GM12878 (cell line): ENCODE data around the gene NOL12. TPM values are rescaled to one million over a fixed set of nuclear protein-coding genes. Genes with fewer than 3 reads are reported as not detected.

Source experiments
- ATAC-seq: fragments of 200-7000 bp; cut with Tn5 transposase; 3 replicates; pipeline ENCODE4 v1.9.1; 2020; ENCODE audit warnings: mild to moderate bottlenecking, moderate library complexity
- Bru-seq: library from RNA; stranded (reverse); fragments of 400-500 nt; gene quantifications from one replicate; lab custom pipeline; 2021; lab: Mats Ljungman, UMichigan
- BruChase-seq, 2 experiments: library from RNA; stranded (reverse); fragments of 400-500 nt; gene quantifications; one replicate each; lab custom pipeline; 2021; lab: Mats Ljungman, UMichigan
- BruUV-seq: library from RNA; stranded (reverse); fragments of 400-500 nt; replicated peaks from 2 replicates; lab custom pipeline; 2021; lab: Mats Ljungman, UMichigan
- CTCF ChIA-PET: fragments of 300-600 bp; sonication (Branson Sonifier 250); formaldehyde crosslinking; extraction: SDS; loops from one replicate; lab custom pipeline; 2021; ENCODE audit warnings: inconsistent platforms; lab: Yijun Ruan, JAX
- POLR2A ChIA-PET: fragments of 350-600 bp; formaldehyde crosslinking; extraction: SDS; loops from one replicate; lab custom pipeline; 2021; ENCODE audit warnings: inconsistent platforms; lab: Charles Lee
- RAD21 ChIA-PET: fragments of 300-600 bp; sonication (Branson Sonifier 250); formaldehyde crosslinking; loops from one replicate; lab custom pipeline; 2023; ENCODE audit warnings: antibody characterized with exemption; ENCODE audit not compliant: unreplicated experiment; lab: Charles Lee
- SMC1A ChIA-PET: fragments of 300-600 bp; sonication (Branson Sonifier 250); formaldehyde crosslinking; loops from one replicate; lab custom pipeline; 2023; ENCODE audit not compliant: unreplicated experiment, uncharacterized antibody; lab: Charles Lee
- DNase-seq: peaks from one replicate; pipeline ENCODE4 v3.0.0-alpha.2; 2011; ENCODE audit warnings: low read depth, low spot score
- FAIRE-seq: peaks from 3 replicates; lab custom pipeline; 2011; peaks lifted over from hg19 to GRCh38; lab: Jason Lieb, UNC
- H2AFZ ChIP-seq: 2 replicates; pipeline ENCODE4 v1.6.0; 2011; ENCODE audit warnings: low read depth, low read length, control low read depth; ENCODE audit not compliant: control insufficient read depth
- H3K27ac ChIP-seq: 2 replicates; pipeline ENCODE4 v1.5.1; 2011; ENCODE audit warnings: control low read depth; ENCODE audit not compliant: control insufficient read depth, insufficient read depth
- H3K27me3 ChIP-seq, 2 experiments: replicated peaks in 1 of 2; 2 replicates each; pipeline versions ENCODE4 v1.6.0 to v1.6.1; 2011; ENCODE audit warnings: low read length in 1 of 2; ENCODE audit not compliant: control insufficient read depth in 2 of 2, insufficient read depth in 2 of 2
- H3K36me3 ChIP-seq, 2 experiments: 2 replicates each; pipeline ENCODE4 v1.5.1; 2011; ENCODE audit warnings: low read length in 1 of 2; ENCODE audit not compliant: control insufficient read depth in 2 of 2, insufficient read depth in 2 of 2
- H3K4me1 ChIP-seq: 2 replicates; pipeline ENCODE4 v1.6.1; 2011; ENCODE audit warnings: mild to moderate bottlenecking, low read length, moderate library complexity, mixed read lengths; ENCODE audit not compliant: control insufficient read depth, insufficient read depth
- H3K4me2 ChIP-seq: 2 replicates; pipeline ENCODE4 v1.6.0; 2011; ENCODE audit warnings: control low read depth; ENCODE audit not compliant: control insufficient read depth, insufficient read depth
- H3K4me3 ChIP-seq: fragments of 200-600 bp; sonication (generic); 2 replicates; pipeline ENCODE4 v1.5.1; 2016
- H3K79me2 ChIP-seq: 2 replicates; pipeline ENCODE4 v1.6.0; 2011; ENCODE audit warnings: low read length; ENCODE audit not compliant: control insufficient read depth, insufficient read depth
- H3K9ac ChIP-seq: 2 replicates; pipeline ENCODE4 v1.8.0; 2011; ENCODE audit warnings: low read length, control low read depth, mixed read lengths; ENCODE audit not compliant: control insufficient read depth, insufficient read depth
- H3K9me3 ChIP-seq: replicated peaks from 3 replicates; pipeline ENCODE4 v1.5.1; 2011; ENCODE audit warnings: mild to moderate bottlenecking, low read length; ENCODE audit not compliant: control insufficient read depth, insufficient read depth
- H4K20me1 ChIP-seq: 2 replicates; pipeline ENCODE4 v1.6.0; 2011; ENCODE audit not compliant: control insufficient read depth, insufficient read depth
- BMI1 ChIP-seq: fragments of 450-650 bp; IDR thresholded peaks from 2 replicates; pipeline ENCODE4 v1.6.1; 2016; ENCODE audit warnings: mild to moderate bottlenecking, moderate library complexity, borderline replicate concordance
- CHD1 ChIP-seq: IDR thresholded peaks from 2 replicates; pipeline ENCODE4 v1.6.1; 2012; ENCODE audit warnings: low read depth, low read length, improper control_type of control experiment
- EGR1 ChIP-seq, 2 experiments: IDR thresholded peaks; 1 replicate in 1 of 2; 2 replicates in 1 of 2; pipeline ENCODE4 v1.6.1; 2011 to 2012; ENCODE audit warnings: low read depth in 2 of 2, low read length in 2 of 2, borderline replicate concordance in 1 of 2, mild to moderate bottlenecking in 1 of 2, moderate library complexity in 1 of 2
- ESRRA ChIP-seq: IDR thresholded peaks from 2 replicates; pipeline ENCODE4 v1.6.1; 2012; ENCODE audit warnings: mild to moderate bottlenecking, low read length, improper control_type of control experiment
- MEF2A ChIP-seq: IDR thresholded peaks from 2 replicates; pipeline ENCODE4 v1.6.1; 2011; ENCODE audit warnings: low read depth, mild to moderate bottlenecking, low read length, moderate library complexity; ENCODE audit not compliant: insufficient read depth
- MYC ChIP-seq: IDR thresholded peaks from 2 replicates; pipeline ENCODE4 v1.6.1; 2011; ENCODE audit warnings: mild to moderate bottlenecking, low read length, moderate library complexity, inconsistent platforms; ENCODE audit not compliant: insufficient read depth, insufficient replicate concordance, insufficient read length, severe bottlenecking
- NBN ChIP-seq: fragments of 450-650 bp; IDR thresholded peaks from 2 replicates; pipeline ENCODE4 v1.6.1; 2016
- NFIC ChIP-seq: IDR thresholded peaks from 2 replicates; pipeline ENCODE4 v1.6.1; 2012; ENCODE audit warnings: low read depth, mild to moderate bottlenecking, inconsistent platforms, low read length, moderate library complexity
- RUNX3 ChIP-seq: IDR thresholded peaks from 2 replicates; pipeline ENCODE4 v1.6.1; 2012; ENCODE audit warnings: low read length, inconsistent platforms
- SMC3 ChIP-seq: IDR thresholded peaks from 2 replicates; pipeline ENCODE4 v1.6.1; 2011; ENCODE audit warnings: low read length, improper control_type of control experiment, borderline replicate concordance
- YBX1 ChIP-seq: fragments of 450-650 bp; IDR thresholded peaks from 2 replicates; pipeline ENCODE4 v1.6.1; 2016; ENCODE audit warnings: antibody characterized with exemption
- YY1 ChIP-seq: IDR thresholded peaks from 2 replicates; pipeline ENCODE4 v1.6.1; 2011; ENCODE audit warnings: low read depth, mild to moderate bottlenecking, low read length
- ZNF207 ChIP-seq: fragments of 450-650 bp; IDR thresholded peaks from 2 replicates; pipeline ENCODE4 v1.6.1; 2014; ENCODE audit warnings: antibody characterized with exemption, mild to moderate bottlenecking, borderline replicate concordance
- WGBS: methylation state at CpG from one replicate; pipeline ENCODE4 v1.1.6; 2016; ENCODE audit warnings: low lambda C conversion rate; ENCODE audit not compliant: insufficient replicate concordance, insufficient coverage; ENCODE audit errors: missing lambda C conversion rate; 5-methylcytosine and 5-hydroxymethylcytosine counted together
- in situ Hi-C: fragments of 300-500 bp; cut with MboI; formaldehyde crosslinking; loops from 9 replicates; pipeline ENCODE4 v1.14.3; 2018; ENCODE audit warnings: mixed read lengths
- intact Hi-C: fragments of 100-400 bp; cut with micrococcal nuclease; formaldehyde crosslinking; loops from one replicate; pipeline ENCODE4 v1.14.2; 2022; ENCODE audit not compliant: unreplicated experiment
- long read RNA-seq, 2 experiments: library from polyadenylated mRNA; unstranded; transcript quantifications; one replicate each; pipeline ENCODE4 v2.0.0, GENCODE V29; 2019 to 2020
- polyA minus RNA-seq, 3 experiments: library from RNA; depleted of rRNA, polyadenylated mRNA; stranded (reverse); fragments of >200 nt; gene quantifications; 2 replicates each; pipeline ENCODE4 v1.2.3, GENCODE V29; 2011
- polyA plus RNA-seq, 11 experiments: library from polyadenylated mRNA; depleted of rRNA in 4 of 11; unstranded in 6 of 11; stranded (reverse) in 5 of 11; fragments of >200 nt; fragmentation: Nextera tagmentation in 4 of 11; fragmentation: Illumina TruSeq in 1 of 11; extraction: Ambion mirVana in 4 of 11; extraction: Trizol in 1 of 11; gene quantifications; 1 replicate in 1 of 11; 2 replicates in 10 of 11; pipeline versions ENCODE4 v1.2.1 to v1.2.3, GENCODE V29; 2011 to 2016; ENCODE audit warnings: inconsistent platforms in 2 of 11, missing spikeins in 2 of 11, low read depth in 1 of 11
- total RNA-seq, 4 experiments: library from RNA; depleted of rRNA in 3 of 4; stranded (reverse); fragments of >200 nt in 3 of 4; fragmentation: Illumina TruSeq in 1 of 4; extraction: Trizol in 1 of 4; gene quantifications; 2 replicates each; pipeline versions ENCODE4 v1.2.1 to v1.2.3, GENCODE V29; 2013 to 2021

Gene NOL12
- total RNA-seq (2013; cell fraction: nucleolus; rRNA removed), result 24.0 and 33.8 TPM in 2 replicates
- total RNA-seq (2014; rRNA removed) (42.1 and 43.2 TPM in 2 replicates), total RNA-seq (2014; rRNA removed; fragmentation: Illumina TruSeq; extraction: Trizol) (34.2 and 40.5 TPM in 2 replicates), total RNA-seq (2021) (36.5 and 37.0 TPM in 2 replicates), polyA plus RNA-seq (2011; rRNA removed) (23.1 and 25.8 TPM in 2 replicates), polyA plus RNA-seq (2014; fragmentation: Illumina TruSeq; extraction: Trizol) (15.5 and 43.2 TPM in 2 replicates), polyA plus RNA-seq (2014; fragmentation: Nextera tagmentation; extraction: Ambion mirVana) (10 to 100 TPM in 1 of 2 experiments, 1 to 10 TPM in 1; 3.3 to 12.9 TPM), polyA plus RNA-seq (2014; rRNA removed) (41.7 and 49.8 TPM in 2 replicates), polyA plus RNA-seq (2016; fragmentation: Nextera tagmentation; extraction: Ambion mirVana) (10 to 100 TPM; 64.6 to 69.4 TPM), polyA minus RNA-seq (2011; rRNA and poly(A)+ RNA removed) (5.6 and 12.4 TPM in 2 replicates), Bru-seq, nascent RNA (percentile 73 among the genes with signal in this experiment), BruChase-seq, experiment 1, labeled RNA remaining after a 6-hour chase (percentile 80 among the genes with signal in this experiment), BruChase-seq, experiment 2, labeled RNA remaining after a 2-hour chase (percentile 79 among the genes with signal in this experiment)
- polyA plus RNA-seq (2011; ENCODE audit: low read depth), result 10.0 TPM
- polyA plus RNA-seq (2011; cell fraction: cytosol; rRNA removed), result 22.1 and 36.9 TPM in 2 replicates
- polyA plus RNA-seq (2011; cell fraction: nucleus; rRNA removed), result 38.6 and 48.7 TPM in 2 replicates
- 14.2 and 20.3 TPM in 2 replicates for polyA plus RNA-seq (2012)
- polyA minus RNA-seq (2011; cell fraction: cytosol; rRNA and poly(A)+ RNA removed), result 9.0 and 9.5 TPM in 2 replicates
- 5.2 and 12.5 TPM in 2 replicates for polyA minus RNA-seq (2011; cell fraction: nucleus; rRNA and poly(A)+ RNA removed)
- long read RNA-seq, experiment 1, transcript NOL12-202 (7 exons, 945 nt), result major isoform, 31 of 47 reads
- long read RNA-seq, experiment 1, transcript NOL12-201 (6 exons, 2,854 nt), result minor isoform, 12 of 47 reads
- long read RNA-seq, experiment 1, partial matches to known transcripts, result 0 of 47 reads
- long read RNA-seq, experiment 1, other reads (novel, unspliced or antisense), result 4 of 47 reads
- long read RNA-seq, experiment 2, transcript NOL12-201 (6 exons, 2,854 nt), result minor isoform, 27 of 58 reads
- long read RNA-seq, experiment 2, transcript NOL12-202 (7 exons, 945 nt), result major isoform, 29 of 58 reads
- long read RNA-seq, experiment 2, partial matches to known transcripts, result 0 of 58 reads
- long read RNA-seq, experiment 2, other reads (novel, unspliced or antisense), result 2 of 58 reads

GRCh38 chr22:37686002-37686982, at the start of gene NOL12:
TSS of gene NOL12 (plus strand) at chr22:37686343. CDS start at chr22:37686393, 50 bp downstream.
- SMC1A ChIA-PET, result interaction anchor here (0.8 to 8.9 kb wide), 6 partner anchors 9 to 158 kb away, joined by 3 to 157 read pairs (median 4); partner anchors contain the start of genes ANKRD54, GGA1 and PDXP
- peak; percentile 90 for ATAC-seq
- peaks cover 5 to 13% of the 10 kb centered on the region in 2 experiments; a peak in 3 of 4 replicates for H3K36me3 ChIP-seq
- no peaks in the 10 kb centered on the region for H4K20me1 ChIP-seq
- RAD21 ChIA-PET, result interaction anchor here (0.8 to 7.6 kb wide), 11 partner anchors 9 to 121 kb away, joined by 3 to 164 read pairs (median 4); partner anchors contain the start of genes GCAT, GGA1 and PDXP
- H3K9ac ChIP-seq, result peak within 1 kb of the TSS; percentile 89
- H3K4me3 ChIP-seq, result peak within 1 kb of the TSS; percentile 100
- H3K79me2 ChIP-seq, result peaks cover 18% of the 10 kb centered on the region
- WGBS, result 3% methylated on average over 61 of the region's 62 CpGs
- H3K4me1 ChIP-seq, result peaks cover 17% of the 10 kb centered on the region
- in situ Hi-C loops, result no loop called here
- peak within 1 kb of the TSS; percentile 99 for H2AFZ ChIP-seq
- no TSS peak for BruUV-seq
- DNase-seq, result peak; percentile 72
- POLR2A ChIA-PET, result interaction anchor here (0.6 to 14.0 kb wide), 10 partner anchors 10 to 969 kb away, joined by 3 to 209 read pairs (median 4); partner anchors contain the start of genes GCAT, GGA1, LGALS1 and PDXP
- no peaks in the 10 kb centered on the region for H3K9me3 ChIP-seq
- CTCF ChIA-PET, result interaction anchor here (0.5 to 19.9 kb wide), 7 partner anchors 11 to 200 kb away, joined by 3 to 414 read pairs (median 167); partner anchors contain the start of genes GGA1, LGALS1, PDXP and SH3BP1
- peak within 1 kb of the TSS; percentile 89 for H3K27ac ChIP-seq
- FAIRE-seq, result peak; percentile 90
- peak within 1 kb of the TSS; percentile 84 for H3K4me2 ChIP-seq
- H3K27me3 ChIP-seq, result no peaks in the 10 kb centered on the region
- intact Hi-C loops, result no loop called here
- TF ChIP-seq ZNF207 (peak; percentile 95), YY1 (peak; percentile 83), CHD1 (no peak), MEF2A (0 out of 2 replicates have a peak, but pooled peaks have one; percentile 25), YBX1 (no peak), NBN (peak; percentile 94), ESRRA (no peak), EGR1 (IDR thresholded peaks at IDR 0.05; ENCODE audit: borderline replicate concordance in 1 of 2, low read depth in 2 of 2, low read length in 2 of 2) (peak in 1 of 2 experiments; percentile 34; a peak in 2 of 3 replicates), SMC3 (no peak), MYC (peak; percentile 77), BMI1 (no peak), NFIC (no peak), RUNX3 (peak; percentile 56; the same call in 1 of the 2 replicates)
